Measurements from ENCODE around the gene STIMATE.

The STIMATE gene

DNA sequence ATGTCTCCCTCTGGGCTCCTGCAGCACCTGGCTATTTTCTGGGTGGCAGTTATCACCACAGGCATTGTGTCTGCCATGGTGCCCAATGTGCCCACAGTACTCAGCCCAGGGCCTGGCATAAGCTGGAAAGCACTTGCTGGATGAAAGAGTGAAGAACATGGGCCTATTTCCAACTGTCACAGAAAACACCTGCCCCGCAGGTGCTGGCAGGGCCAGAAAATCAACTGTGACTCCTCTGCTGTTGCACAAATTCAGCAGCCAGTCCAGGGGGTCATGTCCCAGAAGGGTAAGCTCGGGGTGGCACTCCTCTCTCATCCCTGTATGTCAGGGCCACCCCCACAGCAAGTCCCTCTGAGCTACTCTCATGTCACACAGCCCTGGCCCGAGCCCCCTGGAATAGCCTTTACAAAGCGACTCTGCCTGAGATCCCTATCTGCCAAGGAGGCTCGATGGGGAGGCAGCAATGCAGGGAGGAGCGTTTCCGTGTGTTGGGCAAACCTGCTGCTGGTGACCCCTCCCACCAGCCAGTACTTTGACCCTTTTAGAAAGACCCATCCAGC lies 85.8 kb downstream of the STIMATE start:
- DNase-seq: no peak

DNA sequence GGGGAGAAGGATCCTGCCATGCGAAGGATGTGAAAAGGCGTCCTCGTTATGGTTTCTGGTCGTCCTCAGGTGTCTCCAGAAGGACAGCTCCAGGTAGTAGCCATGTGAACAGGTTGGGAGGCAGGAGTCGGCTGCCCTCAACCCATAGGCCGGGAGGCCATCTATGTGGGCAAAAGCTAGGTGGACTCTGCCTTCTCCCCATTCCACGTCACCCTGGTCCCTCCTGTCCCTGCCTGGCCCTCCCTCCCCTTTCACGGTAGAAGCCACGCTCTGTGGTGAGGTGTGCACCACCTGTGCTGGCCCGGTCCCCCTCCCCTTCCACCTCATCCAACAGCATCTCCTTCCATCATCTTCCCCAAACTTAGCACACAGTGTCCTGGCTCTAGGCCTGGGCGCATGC lies 86.4 kb downstream of the STIMATE start:
- DNase-seq: no peak

DNA sequence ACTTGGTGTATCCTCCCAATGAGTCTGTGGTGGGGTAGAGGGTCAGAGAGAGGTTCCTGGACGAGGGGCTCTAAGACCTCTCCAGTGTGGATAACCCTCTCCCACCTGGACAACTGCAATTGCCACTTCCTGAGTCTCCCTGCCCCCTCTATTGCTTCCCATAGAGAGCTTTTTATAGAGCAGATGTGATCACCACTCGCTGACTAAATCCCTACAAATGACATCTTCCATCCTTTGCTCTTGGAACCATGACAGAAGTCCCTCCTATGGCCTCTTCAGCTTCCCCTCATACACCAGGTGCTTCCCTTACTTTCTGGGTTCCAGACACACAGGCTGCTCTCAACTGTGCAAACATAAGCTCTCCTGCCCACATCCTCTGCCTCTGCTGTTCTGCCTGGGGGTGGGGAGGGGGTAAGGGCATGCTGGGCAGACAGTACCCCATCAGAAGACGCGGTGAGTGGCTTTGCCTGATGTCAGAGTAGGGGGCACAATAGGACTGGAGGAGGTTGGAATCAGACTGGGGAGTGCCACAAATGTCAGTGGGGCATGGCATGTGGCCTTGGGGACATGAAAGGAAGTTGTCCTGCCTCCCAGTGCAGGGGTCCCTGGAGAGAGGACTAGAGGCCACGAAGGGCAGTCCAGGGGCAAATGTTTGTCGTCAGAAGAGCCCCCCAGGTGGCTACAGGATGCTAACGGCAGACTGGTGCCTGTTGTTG lies 87.5 kb downstream of the STIMATE start:
- no peak for DNase-seq

DNA sequence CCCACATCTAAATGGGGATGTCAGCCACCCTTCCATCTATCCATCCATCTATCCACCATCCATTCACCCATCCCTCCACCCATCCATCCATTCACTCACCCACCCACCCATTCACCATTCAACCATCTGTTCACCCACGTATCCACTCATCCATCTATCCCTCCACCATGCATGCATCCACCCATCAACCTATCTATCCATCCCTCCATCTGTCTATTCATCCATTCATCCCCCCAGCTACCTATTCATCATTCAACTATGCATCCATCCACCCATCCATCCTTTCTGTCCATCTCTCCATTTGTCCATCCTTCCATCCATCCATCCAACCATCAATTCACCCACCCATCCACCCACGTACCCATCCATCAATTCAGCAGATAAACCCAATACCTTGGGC lies 88.2 kb downstream of the STIMATE start:
- DNase-seq: no peak

DNA sequence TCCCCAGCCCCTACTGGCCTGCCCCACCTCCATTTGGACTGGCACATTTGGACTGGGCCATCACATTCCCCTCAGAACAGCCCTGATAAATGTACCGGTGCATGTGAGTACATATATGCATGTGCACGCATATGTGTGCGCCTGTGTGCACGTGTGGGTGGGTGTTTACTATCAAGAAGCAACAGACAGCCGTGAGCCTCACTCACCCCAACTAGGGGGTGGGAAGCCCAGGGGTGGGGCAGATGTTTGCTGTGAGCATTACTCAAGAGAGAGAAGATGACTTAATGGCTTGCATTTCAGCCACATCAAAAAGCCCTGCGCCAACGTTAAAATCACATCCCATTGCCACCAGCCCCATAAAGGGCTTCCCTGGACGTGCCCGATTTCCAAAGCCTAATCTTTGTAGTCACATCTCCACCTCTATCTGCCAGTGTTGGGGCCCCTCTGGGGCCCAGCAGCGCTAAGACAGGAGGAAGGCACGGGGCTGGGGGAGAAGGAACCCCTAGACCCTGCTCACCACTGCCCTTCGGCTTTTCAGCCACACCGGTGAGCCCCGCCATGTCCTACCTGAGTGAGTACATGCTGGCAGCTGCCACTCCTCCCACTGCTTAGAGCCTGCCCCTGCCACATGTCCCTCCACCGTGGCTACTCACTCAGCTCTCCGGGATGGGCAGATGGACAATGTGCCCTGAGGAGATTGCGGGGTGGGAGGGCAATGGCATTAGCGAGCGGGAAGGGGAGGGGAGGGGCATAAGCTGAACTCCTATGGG lies 91.9 kb downstream of the STIMATE start:
- DNase-seq: no peak

DNA sequence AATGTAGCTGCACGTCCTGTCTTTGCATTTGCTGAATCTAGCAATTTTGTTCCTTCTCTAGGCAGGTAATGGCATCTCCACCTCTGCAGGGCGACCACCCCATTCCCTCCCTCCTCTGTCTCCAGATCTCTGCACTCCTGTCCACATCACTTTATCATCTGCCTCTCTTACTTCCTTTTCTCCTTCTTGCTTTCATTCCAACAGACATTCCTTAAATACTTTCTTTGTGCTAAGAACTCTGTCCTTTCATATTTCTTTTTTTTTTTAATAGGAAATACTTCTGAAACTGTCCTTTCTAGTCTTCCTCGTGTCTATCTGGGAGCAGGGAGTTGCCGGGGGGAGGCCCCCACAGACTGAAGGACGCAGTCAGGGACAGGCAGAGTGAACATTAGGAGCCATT lies 95.5 kb downstream of the STIMATE start:
- no peak for DNase-seq

DNA sequence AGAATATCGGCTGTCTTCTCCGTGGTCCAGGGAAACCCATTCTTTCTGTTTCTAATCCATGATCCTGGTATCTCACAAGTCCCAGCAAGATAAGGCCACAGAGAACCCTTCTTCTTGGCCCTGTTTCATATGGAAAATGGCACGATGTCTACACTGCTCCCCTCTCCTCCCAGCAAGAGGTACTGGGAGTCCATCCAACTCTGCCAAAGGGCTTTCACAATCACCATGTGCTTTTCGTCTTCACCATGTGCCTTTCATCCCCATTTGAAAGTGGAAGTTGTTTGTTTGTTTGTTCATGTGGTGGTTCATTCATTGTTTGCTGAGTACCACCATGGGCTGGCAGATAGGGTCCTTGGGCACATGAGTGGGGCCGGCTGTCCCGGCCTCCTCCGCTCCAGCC lies 97.3 kb downstream of the STIMATE start:
- DNase-seq: no peak

DNA sequence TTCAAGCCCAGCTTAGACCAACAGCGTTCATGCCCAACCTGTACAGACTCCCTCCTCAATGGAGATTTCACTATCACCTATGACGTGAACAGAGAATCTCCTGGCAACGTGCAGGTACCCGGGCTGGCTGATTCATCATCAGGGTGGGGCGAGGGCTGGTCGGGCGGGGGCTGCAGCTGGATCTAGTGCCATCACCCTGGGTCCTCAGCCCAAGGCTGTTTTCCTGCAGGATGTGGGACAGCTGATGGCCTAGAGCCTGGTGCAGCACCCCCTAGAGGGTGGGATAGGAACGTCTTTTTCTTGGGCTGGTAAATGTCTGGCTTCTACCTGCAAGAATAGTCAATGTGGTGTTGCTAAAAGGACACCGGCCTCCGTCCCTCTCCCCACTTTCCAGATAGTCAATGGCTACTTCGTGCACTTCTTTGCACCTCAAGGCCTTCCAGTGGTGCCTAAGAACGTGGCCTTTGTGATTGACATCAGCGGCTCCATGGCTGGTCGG lies 98.3 kb downstream of the STIMATE start:
- peak; percentile 11 for DNase-seq

DNA sequence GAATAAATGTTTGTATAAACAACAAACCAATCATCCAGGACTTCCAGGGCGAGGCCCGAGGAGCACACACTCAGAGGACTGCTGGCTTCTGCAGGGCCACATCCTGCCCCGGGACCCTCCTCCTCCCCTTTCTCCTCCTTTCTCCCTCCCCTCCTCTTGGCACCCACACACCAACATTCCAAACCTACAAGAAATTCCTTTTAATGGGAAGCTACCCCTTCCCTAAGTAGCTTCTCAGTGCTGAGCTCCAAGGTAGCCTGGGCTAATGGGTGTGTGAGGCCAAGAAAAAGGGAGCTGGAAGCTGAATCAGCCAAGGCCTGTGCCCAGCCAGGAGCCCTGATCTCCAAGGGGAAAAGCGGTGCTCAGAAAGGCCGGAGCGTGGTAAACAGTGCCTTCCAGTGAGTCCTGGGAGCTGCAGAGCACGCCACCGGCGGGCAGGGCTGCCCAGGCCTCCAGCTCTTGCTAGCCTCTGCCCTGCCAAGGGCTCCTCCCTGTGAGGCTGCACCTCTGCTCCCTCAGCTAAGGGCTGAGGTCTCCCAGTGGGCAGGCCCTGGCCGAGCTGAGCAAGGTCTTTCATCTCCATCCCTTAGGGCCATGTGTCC lies 98.9 kb downstream of the STIMATE start:
- DNase-seq: no peak

DNA sequence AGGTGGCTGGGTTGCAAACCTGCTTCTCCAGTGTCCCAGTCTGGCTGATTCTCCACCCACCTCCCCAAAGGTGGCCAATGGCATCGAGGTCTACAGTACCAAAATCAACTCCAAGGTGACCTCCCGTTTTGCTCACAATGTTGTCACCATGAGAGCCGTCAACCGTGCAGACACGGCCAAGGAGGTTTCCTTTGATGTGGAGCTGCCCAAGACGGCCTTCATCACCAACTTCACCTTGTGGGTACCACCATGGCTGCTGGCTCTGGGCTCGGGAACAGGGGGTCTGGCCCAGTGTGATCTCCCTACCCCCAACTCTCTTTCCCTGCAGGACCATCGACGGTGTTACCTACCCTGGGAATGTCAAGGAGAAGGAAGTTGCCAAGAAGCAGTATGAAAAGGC lies 100.9 kb downstream of the STIMATE start:
- DNase-seq: no peak

DNA sequence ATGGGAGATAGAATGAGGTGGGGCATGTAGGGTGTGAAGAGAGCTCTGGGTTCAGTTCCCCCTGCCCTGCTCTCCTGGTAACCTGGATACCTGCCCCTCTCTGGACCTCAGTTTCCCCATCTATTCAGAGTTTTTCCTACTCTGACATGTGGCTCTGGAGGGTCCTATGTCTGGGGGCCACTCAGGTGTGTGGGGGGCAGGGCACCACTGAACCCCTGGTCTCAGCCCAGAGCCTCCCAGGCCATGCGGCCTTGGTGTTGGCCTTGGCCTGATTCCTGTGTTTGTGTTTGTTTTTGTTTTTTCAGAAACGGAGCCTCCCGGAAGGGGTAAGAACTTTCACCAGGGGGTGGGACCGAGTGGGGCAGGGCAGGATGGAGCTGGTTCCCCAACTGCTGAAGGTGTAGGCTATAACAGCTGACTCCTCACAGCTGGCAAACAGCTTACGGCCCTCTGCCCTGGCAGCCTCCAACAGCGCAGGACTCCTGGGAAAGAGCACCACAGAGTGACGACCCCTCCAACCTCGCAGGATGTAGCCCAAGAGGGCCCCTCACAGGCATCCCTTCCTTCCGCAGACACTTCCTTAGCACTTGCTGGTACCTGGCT lies 101.9 kb downstream of the STIMATE start:
- no peak for DNase-seq

DNA sequence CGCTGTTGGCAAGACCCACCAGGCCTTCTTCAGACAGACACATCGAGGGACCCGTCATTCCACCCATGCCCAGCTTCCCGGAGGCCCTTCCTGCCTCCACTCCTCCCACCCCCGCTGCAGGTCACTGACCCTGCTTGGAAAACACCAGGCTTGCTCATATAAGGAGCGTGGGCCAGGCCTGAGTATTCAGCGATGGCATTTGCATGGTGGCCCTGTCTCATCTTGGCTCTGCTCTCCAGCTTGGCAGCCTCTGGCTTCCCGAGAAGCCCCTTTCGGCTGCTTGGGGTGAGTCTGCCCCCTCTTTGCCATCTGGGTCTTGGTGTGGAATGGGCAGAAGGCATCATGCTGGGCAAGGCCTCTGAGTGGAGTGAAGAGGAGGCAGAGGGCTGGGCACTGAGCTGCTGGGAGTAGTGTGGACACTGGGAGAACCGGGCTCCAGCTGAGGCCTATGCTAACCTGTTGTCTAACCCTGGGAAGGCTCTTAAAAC lies 102.7 kb downstream of the STIMATE start, which contains the start of gene ITIH3:
Gene ITIH3 (plus strand): TSS at position 185 of the 488 bp plus-strand sequence. CDS start 8 bp downstream, at position 193.
- DNase-seq: no peak

DNA sequence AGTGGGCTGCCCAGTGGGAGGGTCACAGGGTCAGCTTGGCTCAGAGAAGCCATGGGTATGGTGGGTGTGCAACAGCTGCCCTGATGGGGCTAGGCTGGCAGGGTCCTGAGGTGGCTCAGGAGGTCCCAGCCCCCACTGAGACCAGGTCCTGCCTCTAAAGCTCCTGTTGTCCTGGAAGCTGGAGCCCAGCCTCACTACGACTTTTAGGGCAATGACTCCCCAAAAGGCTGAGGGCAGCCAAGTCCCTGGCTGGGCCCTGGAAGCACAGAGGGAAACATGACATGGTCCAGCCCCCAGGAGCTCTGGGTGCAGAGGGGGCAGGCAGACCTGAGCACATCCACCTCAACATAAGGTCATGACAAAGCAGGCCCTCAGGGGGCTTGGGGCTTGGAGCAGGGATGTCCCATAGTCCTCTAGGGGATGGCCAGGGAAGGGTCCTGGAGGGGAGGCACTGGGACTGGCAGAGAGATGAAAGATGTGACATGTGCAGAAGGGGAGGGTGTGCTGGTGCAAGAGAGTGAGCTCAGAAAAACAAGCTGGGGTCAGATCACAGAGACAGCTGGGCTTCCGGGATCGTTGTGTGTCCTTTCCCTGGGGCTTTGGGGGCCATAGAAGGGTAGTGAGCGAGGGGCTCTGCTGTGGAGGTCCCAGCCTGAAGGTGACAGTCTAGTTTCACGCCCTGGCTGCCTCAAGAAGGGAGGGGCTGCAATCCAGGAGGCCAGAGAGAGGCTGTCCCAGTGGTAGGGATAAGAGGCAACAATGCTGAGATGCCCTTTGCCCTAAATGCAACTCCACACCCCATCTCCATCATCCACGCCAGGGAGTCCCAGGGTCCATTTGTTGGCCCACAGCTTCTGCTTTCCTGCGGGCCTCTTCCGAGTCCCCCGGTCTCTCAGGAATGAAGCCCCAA lies 103.4 kb downstream of the STIMATE start:
- DNase-seq: no peak

DNA sequence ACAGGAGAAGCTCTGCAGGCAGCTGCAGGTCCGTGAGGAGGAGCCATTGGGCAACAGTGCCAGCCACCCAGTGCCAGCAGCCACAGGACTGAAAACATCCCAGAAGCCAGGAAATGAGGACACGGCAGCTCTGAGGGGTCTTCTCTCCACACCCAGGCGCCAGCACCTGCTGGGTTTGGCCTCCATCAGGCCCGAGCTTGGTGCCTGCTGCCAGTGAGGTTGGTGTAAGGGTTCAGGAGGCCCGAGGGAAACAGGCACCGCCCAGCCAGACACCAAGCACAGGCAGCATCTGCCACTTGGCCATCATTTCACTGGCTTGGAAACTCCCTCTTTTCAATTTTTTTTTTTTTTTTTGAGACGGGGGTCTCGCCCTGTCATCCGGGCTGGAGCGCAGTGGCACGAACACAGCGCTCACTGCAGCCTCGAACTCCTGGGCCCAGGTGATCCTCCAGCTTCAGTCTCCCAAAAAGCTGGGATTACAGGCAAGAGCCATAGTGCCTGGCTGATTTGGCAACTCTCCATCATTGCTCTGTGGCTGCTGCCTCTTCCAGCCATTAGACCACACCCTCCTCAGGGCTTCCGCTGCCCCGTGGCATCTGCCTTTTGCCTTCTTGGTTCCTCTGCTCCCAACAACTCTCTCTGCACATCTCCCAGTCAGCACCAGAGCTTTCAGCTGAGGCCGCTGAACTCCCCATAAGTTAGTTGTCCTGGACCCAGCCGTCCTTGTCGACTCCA lies 104.2 kb downstream of the STIMATE start:
- DNase-seq: no peak

DNA sequence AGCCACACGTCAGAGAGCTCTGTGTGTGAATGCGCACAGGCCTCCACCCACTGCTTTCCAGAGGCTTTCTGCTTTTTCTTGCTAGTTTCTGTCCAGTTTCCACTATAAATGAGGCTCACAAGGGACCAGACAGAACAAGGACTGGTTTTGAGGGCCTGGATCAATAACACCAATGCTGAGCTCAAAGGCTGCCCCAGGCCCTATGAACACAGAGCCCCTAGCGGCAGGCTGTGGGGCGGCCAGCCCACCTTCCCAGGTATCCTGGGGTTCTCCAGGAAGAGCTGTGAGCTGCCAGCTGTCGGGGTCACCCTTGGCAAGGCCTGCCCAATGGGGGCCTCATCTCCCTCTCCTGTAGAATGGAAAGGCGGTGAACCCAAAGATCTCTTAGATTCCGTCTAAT lies 104.9 kb downstream of the STIMATE start:
- no peak for DNase-seq

DNA sequence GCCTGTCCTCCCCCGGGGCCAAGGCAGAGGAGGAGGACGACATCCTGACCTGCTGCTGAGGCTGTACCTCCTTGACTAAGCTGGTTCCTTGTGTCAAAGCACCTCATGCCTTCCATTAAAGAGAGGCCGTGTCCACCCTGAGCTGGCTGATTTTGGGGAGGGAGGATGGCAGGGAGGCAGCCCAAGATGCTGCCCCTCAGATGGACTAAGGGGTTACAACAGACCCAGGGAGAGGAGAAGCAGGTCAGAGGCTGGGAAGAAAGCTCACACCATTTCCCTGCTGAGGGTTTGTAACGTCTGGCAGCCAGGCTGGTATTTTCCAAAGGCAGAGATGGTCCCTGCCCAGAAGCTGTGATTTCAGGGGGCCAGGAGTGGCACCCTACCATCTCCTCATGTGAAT lies 105.4 kb downstream of the STIMATE start:
- no peak for DNase-seq

DNA sequence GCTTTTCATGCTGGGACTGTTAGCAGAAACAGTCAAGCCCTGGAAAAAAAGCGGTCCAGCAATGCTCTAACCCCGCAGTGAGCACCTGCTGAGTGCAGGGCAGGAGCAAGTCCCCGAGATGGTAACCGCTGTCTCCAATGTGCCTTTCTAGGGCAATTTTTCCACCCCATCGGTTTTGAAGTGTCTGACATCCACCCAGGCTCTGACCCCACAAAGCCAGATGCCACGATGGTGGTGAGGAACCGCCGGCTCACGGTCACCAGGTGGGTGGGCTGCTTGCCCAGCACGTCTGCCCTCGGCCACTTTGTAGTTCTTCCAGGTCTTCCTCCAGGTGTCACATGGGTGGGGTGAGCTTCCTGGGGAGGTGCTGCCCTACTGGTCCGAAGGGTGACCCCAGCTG lies 106.0 kb downstream of the STIMATE start:
- DNase-seq: no peak

DNA sequence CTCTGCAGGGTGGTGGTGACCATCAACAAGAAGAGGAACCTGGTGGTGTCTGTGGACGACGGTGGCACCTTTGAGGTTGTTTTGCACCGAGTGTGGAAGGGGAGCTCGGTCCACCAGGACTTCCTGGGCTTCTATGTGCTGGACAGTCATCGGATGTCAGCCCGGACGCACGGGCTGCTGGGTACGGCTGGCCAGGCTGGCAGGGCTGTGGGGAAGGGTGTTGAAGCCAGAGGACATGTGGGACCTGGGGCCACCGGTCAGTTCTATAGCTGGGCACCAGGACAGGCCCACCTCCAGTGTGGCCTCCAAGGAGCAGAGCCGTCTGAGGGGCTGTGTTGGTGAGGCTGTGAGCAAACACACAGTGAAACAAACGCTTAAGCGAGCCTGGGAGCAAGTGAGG lies 106.6 kb downstream of the STIMATE start:
- no peak for DNase-seq

DNA sequence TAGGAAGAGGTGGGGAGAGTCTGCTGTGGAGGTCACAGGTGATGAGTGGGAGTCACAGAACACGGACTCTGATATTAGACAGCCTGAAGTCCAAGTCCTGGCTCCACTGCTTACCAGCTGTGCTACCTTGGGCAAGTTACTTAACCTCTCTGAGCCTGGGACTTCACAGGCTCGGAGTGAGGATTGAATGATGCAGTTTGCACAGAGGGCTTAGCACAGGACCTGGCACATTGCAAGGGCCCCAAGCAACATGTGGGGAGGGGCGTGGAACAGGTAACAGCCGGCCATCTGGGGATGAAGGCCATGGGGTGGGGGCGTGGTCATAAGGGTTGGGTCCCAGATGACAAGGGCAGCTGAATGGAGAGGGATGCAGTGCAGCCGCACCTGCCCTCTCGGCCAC lies 107.0 kb downstream of the STIMATE start:
- no peak for DNase-seq

DNA sequence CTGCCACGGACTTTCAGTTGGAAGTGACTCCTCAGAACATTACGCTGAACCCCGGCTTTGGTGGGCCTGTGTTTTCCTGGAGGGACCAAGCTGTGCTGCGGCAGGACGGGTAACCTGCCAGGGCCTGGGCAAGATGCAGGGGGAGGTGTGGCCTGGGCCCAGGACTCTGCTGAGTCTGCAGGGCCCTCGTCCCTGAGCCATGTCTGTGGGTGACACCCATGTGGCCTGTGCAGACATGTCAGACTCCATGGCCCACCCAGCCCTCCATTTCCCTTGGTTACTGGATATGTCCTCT lies 107.7 kb downstream of the STIMATE start:
- DNase-seq: no peak
